PC-9 (cell line): Measurements from ENCODE around the gene LGI1. TPM values are rescaled to one million over a fixed set of nuclear protein-coding genes. Genes with fewer than 3 reads are reported as not detected.

Experiments used
- BruUV-seq: library from RNA; stranded (reverse); fragments of 400-500 nt; replicated peaks from 2 replicates; lab custom pipeline; 2021; lab: Mats Ljungman, UMichigan
- CTCF ChIA-PET: fragments of 300-600 bp; sonication (Branson Sonifier 250); formaldehyde crosslinking; loops from one replicate; lab custom pipeline; 2022; ENCODE audit warnings: antibody characterized with exemption; lab: Charles Lee
- POLR2A ChIA-PET: fragments of 300-600 bp; sonication (Branson Sonifier 250); formaldehyde crosslinking; loops from one replicate; lab custom pipeline; 2022; ENCODE audit warnings: antibody characterized with exemption; ENCODE audit not compliant: unreplicated experiment; lab: Charles Lee
- DNase-seq, 2 experiments: peaks; one replicate each; pipeline versions ENCODE4 v3.0.0 to v3.0.0-alpha.2; 2015 to 2022; ENCODE audit warnings: mixed read lengths in 1 of 2
- H2AFZ ChIP-seq: fragments of 200-600 bp; sonication (generic); 2 replicates; pipeline ENCODE4 v1.8.1; 2017; ENCODE audit warnings: antibody characterized with exemption
- H3F3A ChIP-seq: fragments of 200-600 bp; sonication (generic); 2 replicates; pipeline ENCODE4 v1.8.1; 2017; ENCODE audit warnings: antibody characterized with exemption, mild to moderate bottlenecking, low read depth; ENCODE audit not compliant: insufficient read depth
- H3K27ac ChIP-seq: fragments of 200-600 bp; sonication (generic); 2 replicates; pipeline ENCODE4 v1.6.1; 2016; ENCODE audit warnings: mixed run types
- H3K27me3 ChIP-seq: fragments of 200-600 bp; sonication (generic); 2 replicates; pipeline ENCODE4 v1.6.1; 2016; ENCODE audit warnings: low read depth, mixed run types; ENCODE audit not compliant: insufficient read depth
- H3K36me3 ChIP-seq: fragments of 200-600 bp; sonication (generic); 2 replicates; pipeline ENCODE4 v1.6.1; 2016; ENCODE audit warnings: low read depth, mixed run types
- H3K4me1 ChIP-seq: fragments of 200-600 bp; sonication (generic); replicated peaks from 2 replicates; pipeline ENCODE4 v1.6.1; 2016; ENCODE audit warnings: mixed run types; ENCODE audit not compliant: insufficient read depth
- H3K4me2 ChIP-seq: fragments of 200-600 bp; sonication (generic); 2 replicates; pipeline ENCODE4 v1.6.1; 2017; ENCODE audit warnings: mixed run types
- H3K4me3 ChIP-seq: fragments of 200-600 bp; sonication (generic); 2 replicates; pipeline ENCODE4 v1.6.1; 2016; ENCODE audit warnings: mixed run types
- H3K79me2 ChIP-seq: fragments of 200-600 bp; sonication (generic); 2 replicates; pipeline ENCODE4 v1.6.1; 2017; ENCODE audit warnings: low read depth, mixed run types
- H3K9me2 ChIP-seq: fragments of 200-600 bp; sonication (generic); 2 replicates; pipeline ENCODE4 v1.8.1; 2017; ENCODE audit warnings: mild to moderate bottlenecking; ENCODE audit not compliant: insufficient read depth
- H3K9me3 ChIP-seq: fragments of 200-600 bp; sonication (generic); 2 replicates; pipeline ENCODE4 v1.8.1; 2016; ENCODE audit warnings: low read depth; ENCODE audit not compliant: insufficient read depth
- H4K20me1 ChIP-seq: fragments of 200-600 bp; sonication (generic); 2 replicates; pipeline ENCODE4 v1.8.1; 2017; ENCODE audit not compliant: insufficient read depth
- CTCF ChIP-seq: fragments of 200-600 bp; sonication (generic); conservative IDR thresholded peaks from 2 replicates; pipeline ENCODE4 v1.6.1; 2017; ENCODE audit warnings: mixed run types, antibody characterized with exemption, mild to moderate bottlenecking, moderate library complexity
- EZH2 ChIP-seq: fragments of 200-600 bp; sonication (generic); IDR thresholded peaks from 2 replicates; pipeline ENCODE4 v1.8.0; 2017; ENCODE audit warnings: antibody characterized with exemption, low read depth
- intact Hi-C: fragments of 100-400 bp; cut with micrococcal nuclease; formaldehyde crosslinking; loops from one replicate; pipeline ENCODE4 v1.10.0; 2022; ENCODE audit not compliant: unreplicated experiment
- total RNA-seq: library from RNA; stranded (reverse); gene quantifications from 2 replicates; pipeline ENCODE4 v1.2.3, GENCODE V29; 2021

Gene LGI1
- total RNA-seq, 1 experiment from 2014 or later = not detected

GRCh38 chr10:93844979-93845626, 87.4 kb downstream of the LGI1 start:
- H3K27ac ChIP-seq = no peak overlapping the region
- no peaks in the 10 kb centered on the region for H3K79me2 ChIP-seq
- no TSS peak for BruUV-seq
- no peak for DNase-seq
- no peak for TF ChIP-seq EZH2
- TF ChIP-seq CTCF = no peak
- no peaks in the 10 kb centered on the region for H3K27me3 ChIP-seq
- H4K20me1 ChIP-seq = no peaks in the 10 kb centered on the region
- no peaks in the 10 kb centered on the region for H3K36me3 ChIP-seq
- no peak overlapping the region for H2AFZ ChIP-seq
- H3K4me1 ChIP-seq = no peaks in the 10 kb centered on the region
- intact Hi-C loops = no loop called here
- H3K4me3 ChIP-seq = no peak overlapping the region
- POLR2A ChIA-PET = no interaction called here
- H3K9me2 ChIP-seq = no peaks in the 10 kb centered on the region
- CTCF ChIA-PET = no interaction called here
- H3F3A ChIP-seq = no peaks in the 10 kb centered on the region
- H3K9me3 ChIP-seq = no peaks in the 10 kb centered on the region
- H3K4me2 ChIP-seq = no peak overlapping the region

Other genes with a start within 250 kb of the LGI1 start
- gene FFAR4, start 191.3 kb upstream of the LGI1 start, total RNA-seq = 0.25 TPM in 1 of 2 replicates, not detected in the other
- 0.57 TPM in 1 of 2 replicates, not detected in the other for gene RBP4, start 156.7 kb upstream of the LGI1 start, total RNA-seq
- not detected in 2 replicates for gene PDE6C, start 145.4 kb upstream of the LGI1 start, total RNA-seq
- gene FRA10AC1, start 55.3 kb upstream of the LGI1 start, total RNA-seq = 5.4 and 10.4 TPM in 2 replicates
- 3.7 and 4.1 TPM in 2 replicates for gene SLC35G1, start 136.0 kb downstream of the LGI1 start, total RNA-seq
- 14.8 and 15.2 TPM in 2 replicates for gene PLCE1, start 236.0 kb downstream of the LGI1 start, total RNA-seq